IPS DF 4.7 (cell line): ENCODE data around the gene SDK2.
"Not testable (repeated sequence)": the region's sequence is repeated elsewhere in the genome, so short reads cannot be mapped to it uniquely, and the experiment has no call there.

Experiments
- DNase-seq: peaks from one replicate; pipeline ENCODE4 v3.0.0-alpha.2; 2013; ENCODE audit warnings: low spot score; ENCODE audit errors: extremely low read depth

The SDK2 gene

DNA sequence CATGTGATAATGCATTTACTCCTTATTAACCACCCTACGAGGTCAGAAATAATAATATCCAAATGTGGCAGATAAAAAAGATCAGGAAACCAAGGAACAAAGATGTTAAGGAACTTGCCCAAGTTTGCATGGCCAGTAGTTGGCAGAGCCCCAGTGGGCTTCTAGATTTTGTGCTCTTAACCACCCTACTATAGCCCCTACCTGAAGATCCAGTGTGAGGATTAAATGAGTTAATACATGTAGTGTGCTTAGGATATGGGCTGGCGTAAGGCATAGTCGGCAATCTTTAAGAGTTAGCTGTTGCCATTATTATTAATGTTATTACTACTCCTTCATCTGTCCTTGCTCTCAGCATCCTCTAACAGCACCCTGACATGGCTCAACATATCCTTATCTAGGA, 153.4 kb downstream of the SDK2 start:
- DNase-seq, result no peak

GRCh38 chr17:73489991-73490390, 154.3 kb downstream of the SDK2 start:
- DNase-seq, result no peak

DNA sequence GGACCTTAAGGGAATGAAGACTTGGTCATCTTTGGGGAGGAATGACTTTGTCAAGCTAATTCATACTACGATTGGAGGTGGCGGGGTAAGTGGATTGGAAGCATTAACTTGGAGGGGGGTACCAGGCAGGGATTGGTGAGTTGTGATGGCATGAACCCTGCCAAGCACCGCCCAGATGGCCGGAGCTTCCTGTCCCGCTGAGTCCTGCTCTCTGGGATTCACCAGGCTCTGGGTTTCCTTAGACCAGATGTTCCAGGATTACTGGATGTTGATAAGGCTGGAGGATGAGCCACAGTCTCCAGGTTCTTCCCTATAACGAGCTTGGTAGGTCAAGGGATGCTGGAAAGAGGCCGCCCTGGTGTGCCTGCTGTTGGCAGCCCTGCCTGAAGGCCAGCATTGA, 154.9 kb downstream of the SDK2 start:
- DNase-seq, result no peak

- no peak for DNase-seq
Observed at GRCh38 chr17:73485130-73485529, 159.1 kb downstream of the SDK2 start.

DNA sequence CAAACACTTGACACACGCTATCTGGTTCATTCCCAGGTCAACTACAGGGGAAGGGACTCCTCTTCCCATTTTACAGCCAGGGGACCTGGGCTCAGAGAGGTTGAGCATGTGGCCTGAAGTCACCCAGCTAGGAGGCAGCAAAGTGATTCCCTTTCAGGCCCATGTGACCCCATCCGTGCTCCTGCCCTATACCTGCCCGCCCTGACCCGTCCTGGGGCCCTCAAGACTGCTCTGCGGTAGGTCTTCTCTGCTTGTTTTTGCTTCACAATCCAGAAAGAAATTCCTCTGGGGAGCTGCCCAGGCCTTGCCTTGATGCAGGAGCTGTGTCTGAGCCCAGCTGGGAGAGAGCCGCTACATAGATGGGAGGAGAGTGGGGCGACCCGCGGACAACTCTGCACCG, 161.4 kb downstream of the SDK2 start:
- DNase-seq, result no peak

DNA sequence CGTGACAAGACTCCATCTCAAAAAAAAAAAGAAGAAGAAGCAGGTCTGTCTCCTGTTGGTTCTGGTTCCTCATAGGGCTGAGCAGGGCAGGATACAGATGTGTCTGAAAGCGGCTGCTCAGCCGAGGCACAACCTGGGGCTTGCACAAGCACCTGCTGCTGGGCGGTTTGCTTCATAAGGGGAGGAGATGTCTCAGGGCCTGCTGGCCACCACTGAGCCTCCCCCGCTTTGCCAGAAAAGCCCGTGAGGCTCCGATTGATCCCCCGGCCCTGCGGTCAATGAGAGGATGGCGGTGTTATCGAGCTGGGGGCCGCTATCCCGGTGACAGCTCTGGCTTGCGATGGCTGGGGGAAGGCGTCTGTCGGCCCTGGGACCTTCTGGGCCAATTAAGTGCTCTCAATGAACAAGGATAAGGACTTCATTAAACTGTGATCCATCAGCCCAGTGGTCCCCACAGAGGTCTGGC, 162.0 kb downstream of the SDK2 start:
- no peak for DNase-seq

DNA sequence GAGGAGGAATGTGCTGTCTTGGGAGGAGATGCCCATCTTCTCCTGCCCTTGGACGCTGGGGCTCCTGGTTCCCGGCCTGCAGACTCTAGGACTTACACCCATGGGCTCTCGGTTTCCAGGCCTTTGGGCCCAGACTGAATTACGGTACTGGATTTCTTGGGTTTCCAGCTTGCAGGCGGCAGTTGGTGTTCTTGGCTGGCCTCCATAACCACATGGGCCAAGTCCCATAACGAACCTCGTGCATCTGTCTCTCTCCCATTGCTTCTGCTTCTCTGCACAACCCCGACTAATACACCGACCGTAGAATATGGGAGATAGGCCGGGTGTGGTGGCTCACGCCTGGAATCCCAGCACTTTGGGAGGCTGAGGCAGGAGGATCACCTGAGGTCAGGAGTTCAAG, 162.6 kb downstream of the SDK2 start:
- no peak for DNase-seq

DNA sequence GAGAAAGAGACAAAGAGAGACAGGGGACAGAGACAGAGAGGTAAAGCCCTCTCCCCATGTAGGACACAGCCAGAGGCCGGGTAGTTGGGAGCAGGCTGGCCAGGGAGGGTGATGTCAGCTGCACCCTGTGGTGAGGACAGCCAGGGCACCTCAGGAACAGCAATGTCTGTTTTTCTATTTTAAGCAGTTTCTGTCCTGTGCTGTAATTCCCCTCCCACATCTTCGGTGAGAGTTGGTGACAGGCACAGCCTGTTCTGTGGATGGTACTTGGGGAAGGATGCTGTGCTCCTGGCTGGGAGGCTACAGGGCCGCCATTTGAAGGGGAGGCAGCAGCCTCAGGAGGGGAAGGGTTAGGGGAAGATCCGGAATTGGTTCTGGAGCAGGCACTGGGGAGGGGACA, 163.5 kb downstream of the SDK2 start:
- DNase-seq, result no peak

- no peak for DNase-seq
Observed at GRCh38 chr17:73478768-73479424, 165.3 kb downstream of the SDK2 start.

DNA sequence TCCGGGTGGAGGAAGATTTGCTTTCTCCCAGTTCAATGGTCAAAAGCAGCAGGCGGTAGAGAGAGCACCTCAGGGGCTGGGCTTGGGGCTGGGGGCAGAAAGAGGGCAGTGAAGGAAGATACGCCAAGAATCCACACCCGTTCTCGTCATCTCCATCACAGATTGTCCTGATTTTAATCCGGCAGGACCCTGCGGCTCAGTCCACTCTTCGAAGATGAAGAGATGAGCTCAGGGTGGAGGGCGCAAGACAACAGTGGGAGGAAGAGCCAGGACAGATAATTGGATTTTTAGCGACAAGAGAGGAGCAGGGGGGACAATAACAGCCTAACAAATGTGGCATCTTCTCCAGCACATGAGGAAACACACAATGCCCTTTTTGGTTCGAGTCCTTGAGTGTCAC, 165.9 kb downstream of the SDK2 start:
- no peak for DNase-seq

- DNase-seq, result no peak
Observed at GRCh38 chr17:73476890-73477350, 167.3 kb downstream of the SDK2 start.

- no peak for DNase-seq
Observed at GRCh38 chr17:73474370-73474988, 169.8 kb downstream of the SDK2 start.

DNA sequence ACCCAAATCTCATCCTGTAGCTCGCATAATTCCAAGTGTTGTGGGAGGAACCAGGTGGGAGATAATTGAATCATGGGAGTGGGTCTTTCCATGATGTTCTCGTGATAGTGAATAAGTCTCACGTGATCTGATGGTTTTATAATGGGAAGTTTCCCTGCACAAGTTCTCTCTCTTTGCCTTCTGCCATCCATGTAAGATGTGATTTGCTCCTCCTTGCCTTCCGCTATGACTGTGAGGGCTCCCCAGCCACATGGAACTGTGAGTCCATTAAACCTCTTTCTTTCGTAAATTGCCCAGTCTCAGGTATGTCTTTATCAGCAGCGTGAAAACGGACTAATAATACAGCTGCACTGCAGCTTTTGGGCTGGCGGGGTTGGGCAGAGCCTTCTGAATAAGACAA, 171.5 kb downstream of the SDK2 start:
- DNase-seq, result not testable (repeated sequence)

GRCh38 chr17:73471924-73472323, 172.3 kb downstream of the SDK2 start:
- DNase-seq, result no peak

DNA sequence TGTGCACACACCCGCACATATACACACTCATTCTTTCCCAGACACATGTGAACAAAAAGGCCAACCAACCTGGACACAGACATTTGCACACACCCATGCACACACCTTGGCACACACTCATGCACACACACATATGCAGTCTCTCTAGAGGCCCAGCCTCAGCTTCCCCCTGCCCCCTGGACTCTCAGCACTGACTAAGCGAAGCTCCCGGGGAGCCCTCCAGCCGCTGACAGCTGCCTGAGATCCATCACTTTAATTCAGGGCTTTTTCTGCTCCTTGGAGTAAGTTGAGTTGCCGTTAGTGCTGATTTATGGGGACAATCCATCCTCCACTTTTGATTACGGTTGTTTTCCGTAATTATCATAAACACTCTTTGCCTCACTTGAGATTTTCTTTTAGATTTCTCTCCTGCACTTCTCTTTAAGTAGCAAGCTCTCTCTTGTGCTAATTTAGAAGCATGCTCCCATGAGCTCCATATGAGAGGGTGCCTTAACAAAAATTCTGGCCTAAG, 173.9 kb downstream of the SDK2 start:
- DNase-seq, result no peak

DNA sequence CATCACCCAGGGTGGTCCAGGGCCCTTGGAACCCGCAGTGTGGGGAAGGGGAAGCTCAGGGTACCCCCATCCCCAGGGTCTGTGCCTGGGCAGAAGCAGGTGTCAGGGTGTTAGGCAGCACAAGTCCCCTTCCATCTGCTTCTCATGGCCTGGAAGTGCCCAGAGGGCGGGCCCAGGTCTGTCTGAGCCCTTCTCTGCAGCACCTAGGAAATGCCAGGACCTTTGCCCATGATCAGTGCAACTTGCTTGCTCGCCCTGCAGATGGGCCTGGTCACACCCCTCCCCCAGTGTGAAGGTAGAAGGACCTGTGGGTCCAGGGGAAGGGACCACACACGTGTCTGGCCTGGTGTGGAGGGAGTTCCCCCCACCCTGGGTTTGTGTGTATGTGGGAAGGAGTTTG, 174.9 kb downstream of the SDK2 start:
- DNase-seq, result no peak

- DNase-seq, result no peak
Observed at GRCh38 chr17:73468221-73468620, 176.0 kb downstream of the SDK2 start.

- DNase-seq, result no peak
Observed at GRCh38 chr17:73467651-73468050, 176.6 kb downstream of the SDK2 start.

DNA sequence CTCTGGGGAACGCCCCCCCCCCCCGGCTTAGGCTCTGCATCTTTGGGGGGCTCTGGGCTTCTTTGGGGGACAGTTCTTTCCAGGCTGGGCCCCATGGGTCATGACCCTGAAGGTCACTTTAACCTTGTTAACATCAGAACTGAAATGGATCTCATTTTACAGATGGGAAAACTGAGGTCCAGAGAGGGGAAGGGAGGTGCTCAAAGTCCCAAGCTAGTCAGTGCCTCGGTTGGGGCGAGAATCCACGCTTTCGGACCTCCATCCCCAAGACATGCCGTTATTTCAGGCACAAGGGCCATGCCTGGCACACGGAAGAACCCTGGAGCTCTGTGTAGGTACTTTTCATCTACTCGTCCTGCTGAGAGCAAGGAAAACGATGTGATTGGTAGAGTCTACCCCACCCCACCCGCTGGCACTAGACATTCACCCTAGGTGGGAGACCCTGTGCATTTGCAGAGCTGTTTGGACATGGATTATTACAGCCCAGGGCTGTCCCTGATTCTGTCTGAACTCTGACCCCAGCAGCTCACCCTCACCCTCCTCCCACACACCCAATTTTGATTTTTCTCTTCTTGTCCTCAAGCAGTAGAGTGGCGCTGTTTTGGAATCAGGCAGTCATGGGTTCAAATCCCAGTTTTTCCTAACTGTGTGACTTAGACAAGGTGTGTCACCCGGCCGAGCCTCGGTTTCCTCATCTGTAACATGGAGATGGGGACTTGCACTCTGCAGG, 177.4 kb downstream of the SDK2 start:
- DNase-seq, result no peak

- no peak for DNase-seq
Observed at GRCh38 chr17:73465953-73466230, 178.4 kb downstream of the SDK2 start.

DNA sequence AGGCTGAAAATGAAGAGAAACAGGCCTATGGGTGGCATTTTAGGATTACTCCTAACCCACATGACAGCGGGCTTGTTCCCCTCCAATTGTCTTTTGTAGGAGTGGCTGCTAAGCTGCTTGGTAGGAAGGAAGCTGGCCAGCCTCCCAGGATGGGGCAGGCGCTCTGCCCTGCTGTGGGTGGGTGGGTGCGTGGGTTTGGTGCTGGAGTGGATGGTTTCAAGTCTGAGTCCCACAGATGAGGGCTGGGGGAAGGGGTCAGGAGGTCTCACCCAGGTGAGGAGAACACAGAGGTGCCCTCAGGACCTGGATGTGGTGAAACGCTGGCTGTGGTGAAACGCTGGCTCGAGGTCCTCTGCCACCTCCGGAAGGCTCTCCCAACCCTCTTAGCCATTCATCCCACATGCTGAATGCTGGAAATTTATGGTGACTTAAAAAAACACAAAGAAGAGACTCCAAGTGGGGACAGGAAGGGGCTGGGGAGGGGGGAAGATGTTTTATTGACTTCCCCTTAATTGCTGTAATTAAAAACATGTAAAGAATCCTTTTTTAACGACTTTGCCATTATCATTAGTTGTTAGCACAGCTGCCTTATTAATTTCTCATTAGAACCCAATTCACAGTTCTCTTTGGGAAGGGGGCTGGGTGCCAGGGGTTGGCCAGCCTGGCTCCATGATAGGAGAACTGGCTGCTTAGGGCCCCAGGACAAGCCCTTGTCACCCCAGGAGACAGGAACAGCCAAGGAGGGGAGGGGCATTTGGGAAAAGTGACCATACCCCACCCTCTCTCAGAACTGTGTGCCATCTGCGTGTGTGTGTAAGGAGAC, 178.9 kb downstream of the SDK2 start:
- no peak for DNase-seq

GRCh38 chr17:73464447-73464846, 179.8 kb downstream of the SDK2 start:
- DNase-seq, result no peak
